Activated T-helper 17 cell treated with anti-CD3 and anti-CD28 coated beads, Interleukin-2, amount 50 U/mL, for 72 hours (primary cell): Measurements from ENCODE around the gene SRCAP. TPM values are rescaled to one million over a fixed set of nuclear protein-coding genes. Genes with fewer than 3 reads are reported as not detected.

ENCODE experiments used
- ATAC-seq: fragments of 150-1000 bp; cut with Tn5 transposase; replicated peaks from 2 replicates; pipeline ENCODE4 v1.10.0; 2021; ENCODE audit warnings: mild to moderate bottlenecking, moderate library complexity
- H3K27ac Mint-ChIP-seq: one replicate; pipeline ENCODE4 v1.8.0; 2022; ENCODE audit warnings: mixed read lengths
- H3K27me3 Mint-ChIP-seq: one replicate; pipeline ENCODE4 v1.8.0; 2022; ENCODE audit warnings: mixed read lengths
- H3K36me3 Mint-ChIP-seq: one replicate; pipeline ENCODE4 v1.8.0; 2022; ENCODE audit warnings: low read depth, mild to moderate bottlenecking, mixed read lengths
- H3K4me1 Mint-ChIP-seq: one replicate; pipeline ENCODE4 v1.8.0; 2022; ENCODE audit warnings: mixed read lengths
- H3K4me3 Mint-ChIP-seq: one replicate; pipeline ENCODE4 v1.8.0; 2022; ENCODE audit warnings: mild to moderate bottlenecking, mixed read lengths
- H3K9me3 Mint-ChIP-seq: one replicate; pipeline ENCODE4 v1.8.0; 2022; ENCODE audit warnings: mixed read lengths
- total RNA-seq, 2 donors: library from RNA; stranded (reverse); gene quantifications; one replicate each; pipeline ENCODE4 v1.2.3, GENCODE V29; 2022

The SRCAP gene
- total RNA-seq, 2 donors from 2014 or later: 63.6 to 86.7 TPM

DNA sequence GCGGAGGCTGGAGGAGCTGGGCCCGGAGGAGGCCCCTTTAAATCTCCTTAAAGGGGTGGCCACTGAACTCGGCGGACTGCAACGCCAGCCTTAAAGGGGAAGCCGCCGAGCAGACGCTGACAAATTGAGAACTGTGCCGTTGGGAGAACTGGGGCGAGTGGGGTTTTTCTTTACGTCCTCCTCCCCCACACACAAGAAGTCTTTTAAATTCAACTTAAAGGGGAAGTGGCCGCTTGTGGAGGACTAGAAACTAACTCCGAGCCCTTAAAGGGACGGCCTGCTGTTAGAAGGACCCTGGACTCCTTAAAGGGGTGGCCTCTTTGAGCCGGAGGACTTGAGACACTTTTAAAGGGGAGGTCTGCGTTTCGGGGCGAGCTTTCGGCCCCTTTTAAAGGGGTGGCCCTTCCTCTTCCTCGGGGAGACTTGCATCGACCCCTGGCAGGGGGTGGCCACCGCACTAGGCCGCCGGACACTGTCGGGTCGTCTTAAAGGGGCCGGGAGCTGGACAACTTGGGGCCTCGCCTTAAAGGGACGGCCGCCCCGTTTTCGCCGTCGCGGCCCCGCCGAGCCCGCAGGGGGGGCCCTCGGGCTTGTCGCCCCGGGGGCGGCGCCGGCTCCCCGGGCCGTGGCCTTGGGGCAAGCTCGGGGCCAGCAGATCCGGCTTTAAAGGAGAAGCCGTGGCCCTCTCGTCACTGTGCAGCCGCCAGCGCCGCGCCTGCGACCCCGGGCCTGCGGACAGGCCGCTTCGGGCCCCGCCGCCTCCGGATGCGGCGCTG lies 40.1 kb upstream of the SRCAP start:
- peaks cover 89% of the 10 kb centered on the region for H3K36me3 Mint-ChIP-seq
- H3K9me3 Mint-ChIP-seq: no peaks in the 10 kb centered on the region
- peak overlapping the region; percentile 99 for H3K27ac Mint-ChIP-seq
- no peaks in the 10 kb centered on the region for H3K27me3 Mint-ChIP-seq
- peaks cover 27% of the 10 kb centered on the region for H3K4me1 Mint-ChIP-seq
- peak; percentile 18 for ATAC-seq
- peak overlapping the region; percentile 89 for H3K4me3 Mint-ChIP-seq

GRCh38 chr16:30659507-30660423 lies 39.2 kb upstream of the SRCAP start:
- Mint-ChIP-seq H3K27me3 (no peaks in the 10 kb centered on the region), H3K36me3 (peaks cover 86% of the 10 kb centered on the region), H3K4me1 (peaks cover 27% of the 10 kb centered on the region), H3K27ac (peak overlapping the region; percentile 90), H3K9me3 (no peaks in the 10 kb centered on the region), H3K4me3 (peak overlapping the region; percentile 89)
- ATAC-seq: no peak

- Mint-ChIP-seq H3K27me3 (no peaks in the 10 kb centered on the region), H3K4me1 (peaks cover 27% of the 10 kb centered on the region), H3K36me3 (peaks cover 86% of the 10 kb centered on the region), H3K4me3 (peak overlapping the region; percentile 89), H3K9me3 (no peaks in the 10 kb centered on the region), H3K27ac (peak overlapping the region; percentile 90)
- peak; percentile 33 for ATAC-seq
Measured at GRCh38 chr16:30660424-30661261, 38.3 kb upstream of the SRCAP start.

DNA sequence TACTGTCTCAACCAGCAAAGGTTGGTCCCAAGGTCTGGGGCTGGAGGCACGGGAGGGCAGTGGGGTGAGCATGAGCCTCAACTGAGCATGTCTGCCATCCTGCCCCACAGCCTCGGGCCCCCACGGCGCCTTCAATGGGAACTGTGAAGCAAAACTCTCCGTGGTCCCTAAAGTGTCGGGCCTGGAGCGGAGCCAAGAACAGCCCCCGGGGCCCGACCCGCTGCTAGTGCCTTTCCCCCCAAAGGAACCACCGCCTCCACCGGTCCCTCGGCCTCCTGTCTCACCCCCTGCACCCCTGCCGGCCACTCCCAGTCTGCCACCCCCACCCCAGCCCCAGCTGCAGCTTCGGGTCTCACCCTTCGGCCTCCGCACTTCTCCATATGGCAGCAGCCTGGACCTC lies 36.5 kb upstream of the SRCAP start:
- no peak for ATAC-seq
- Mint-ChIP-seq H3K36me3 (peaks cover 86% of the 10 kb centered on the region), H3K9me3 (no peaks in the 10 kb centered on the region), H3K4me3 (peak overlapping the region; percentile 89), H3K4me1 (peaks cover 27% of the 10 kb centered on the region), H3K27me3 (no peaks in the 10 kb centered on the region), H3K27ac (no peak overlapping the region)

DNA sequence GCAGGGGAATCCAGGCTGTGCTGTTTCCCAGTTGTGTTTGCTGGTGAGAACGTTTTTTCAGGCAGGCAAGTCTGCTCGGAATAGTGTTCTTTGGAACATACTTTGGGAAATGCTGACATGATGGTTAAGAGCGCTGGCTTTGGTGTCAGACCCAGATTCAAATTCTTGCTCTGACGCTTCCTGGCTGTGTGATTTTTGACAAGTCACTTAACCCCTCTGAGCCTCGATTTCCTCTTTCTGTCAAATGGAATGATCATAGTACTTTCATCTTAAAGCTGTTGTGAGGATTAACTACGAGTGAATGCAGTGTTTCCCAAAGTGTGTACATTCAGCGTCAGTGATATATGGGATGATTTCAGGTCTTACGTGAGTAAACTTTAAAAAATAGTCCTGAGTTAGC lies 35.9 kb upstream of the SRCAP start:
- Mint-ChIP-seq H3K4me3 (peak overlapping the region; percentile 89), H3K9me3 (no peaks in the 10 kb centered on the region), H3K36me3 (peaks cover 88% of the 10 kb centered on the region), H3K27me3 (no peaks in the 10 kb centered on the region), H3K4me1 (peaks cover 31% of the 10 kb centered on the region), H3K27ac (peak overlapping the region; percentile 90)
- no peak for ATAC-seq

- Mint-ChIP-seq H3K9me3 (no peaks in the 10 kb centered on the region), H3K4me3 (peak overlapping the region; percentile 89), H3K27me3 (no peaks in the 10 kb centered on the region), H3K27ac (peak overlapping the region; percentile 90), H3K36me3 (peaks cover 84% of the 10 kb centered on the region), H3K4me1 (peaks cover 32% of the 10 kb centered on the region)
- no peak for ATAC-seq
Measured at GRCh38 chr16:30663820-30664219, 35.2 kb upstream of the SRCAP start.

- no peak overlapping the region for H3K27ac Mint-ChIP-seq
- H3K27me3 Mint-ChIP-seq: no peaks in the 10 kb centered on the region
- ATAC-seq: no peak
- no peaks in the 10 kb centered on the region for H3K9me3 Mint-ChIP-seq
- peaks cover 32% of the 10 kb centered on the region for H3K4me1 Mint-ChIP-seq
- H3K4me3 Mint-ChIP-seq: no peak overlapping the region
- peaks cover 87% of the 10 kb centered on the region for H3K36me3 Mint-ChIP-seq
Measured at GRCh38 chr16:30664616-30665109, 34.3 kb upstream of the SRCAP start.

GRCh38 chr16:30665155-30665829 lies 33.7 kb upstream of the SRCAP start:
- Mint-ChIP-seq H3K9me3 (no peaks in the 10 kb centered on the region), H3K27ac (no peak overlapping the region), H3K4me3 (no peak overlapping the region), H3K27me3 (no peaks in the 10 kb centered on the region), H3K36me3 (peaks cover 91% of the 10 kb centered on the region), H3K4me1 (peaks cover 32% of the 10 kb centered on the region)
- ATAC-seq: no peak

DNA sequence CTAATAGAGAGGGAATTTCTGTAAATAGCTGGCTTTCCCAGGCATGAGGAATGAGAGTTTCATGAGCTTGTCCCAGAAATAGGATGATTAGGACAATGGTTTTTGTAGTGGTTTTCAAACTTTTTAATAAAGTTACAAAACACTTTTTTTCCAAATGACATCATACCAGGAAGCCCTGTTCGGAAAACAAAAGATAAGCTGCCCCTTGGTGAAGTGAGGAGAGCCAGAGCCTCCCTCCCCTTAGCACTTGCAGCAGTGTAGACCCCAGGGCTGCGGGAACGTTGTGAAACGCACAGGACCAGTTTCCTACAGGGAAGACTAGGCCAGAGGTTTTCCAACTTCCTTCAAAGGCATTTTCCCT lies 33.2 kb upstream of the SRCAP start:
- no peaks in the 10 kb centered on the region for H3K27me3 Mint-ChIP-seq
- no peak overlapping the region for H3K27ac Mint-ChIP-seq
- ATAC-seq: no peak
- no peak overlapping the region for H3K4me3 Mint-ChIP-seq
- H3K4me1 Mint-ChIP-seq: peaks cover 29% of the 10 kb centered on the region
- peaks cover 91% of the 10 kb centered on the region for H3K36me3 Mint-ChIP-seq
- no peaks in the 10 kb centered on the region for H3K9me3 Mint-ChIP-seq

DNA sequence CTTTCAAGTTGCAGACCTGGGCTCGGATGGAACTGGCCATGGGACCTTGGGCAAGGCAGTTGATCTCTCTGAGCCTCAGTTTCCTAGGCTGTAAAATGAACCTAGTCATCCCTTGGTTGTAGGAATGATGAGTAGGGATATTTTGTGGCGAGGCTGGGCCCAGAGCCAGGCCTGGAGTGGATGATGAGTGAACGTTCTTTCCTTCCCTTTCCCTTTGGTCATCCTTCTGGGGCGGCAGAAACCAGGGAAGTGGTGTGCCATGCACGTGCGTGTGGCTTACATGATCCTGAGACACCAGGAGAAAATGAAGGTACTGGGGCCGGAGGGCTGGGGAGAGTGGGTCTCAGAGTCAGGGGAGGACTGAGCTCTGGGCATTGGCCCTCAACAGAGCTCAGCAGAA lies 32.3 kb upstream of the SRCAP start:
- no peak for ATAC-seq

DNA sequence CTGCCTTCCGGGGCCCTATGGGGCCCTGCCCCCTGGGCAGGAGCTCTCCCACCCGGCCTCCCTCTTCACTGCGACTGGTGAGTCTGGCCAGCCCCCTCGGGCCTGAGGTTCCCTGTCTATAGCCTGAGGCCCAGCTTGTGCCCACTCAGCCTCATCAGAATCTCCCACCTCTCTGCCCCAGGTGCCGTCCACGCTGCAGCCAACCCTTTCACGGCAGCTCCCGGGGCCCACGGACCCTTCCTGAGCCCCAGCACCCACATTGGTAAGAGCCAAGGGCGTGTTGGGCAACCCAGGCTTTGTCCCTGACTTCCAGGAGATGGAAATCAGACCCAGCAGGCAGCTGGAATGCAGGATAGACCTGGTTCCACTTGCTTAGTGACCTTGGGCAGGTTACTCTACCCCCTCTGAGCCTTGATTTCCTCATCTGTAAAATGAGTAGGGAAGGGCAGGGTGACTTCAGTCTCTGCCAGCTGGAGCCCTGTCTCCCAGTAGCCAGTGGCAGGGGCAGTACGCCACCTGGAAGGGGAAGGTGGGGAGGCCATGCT lies 31.5 kb upstream of the SRCAP start:
- ATAC-seq: no peak
- H3K27me3 Mint-ChIP-seq: no peaks in the 10 kb centered on the region
- H3K4me1 Mint-ChIP-seq: peaks cover 17% of the 10 kb centered on the region
- no peak overlapping the region for H3K4me3 Mint-ChIP-seq
- H3K36me3 Mint-ChIP-seq: peaks cover 80% of the 10 kb centered on the region
- H3K27ac Mint-ChIP-seq: peak overlapping the region; percentile 29
- no peaks in the 10 kb centered on the region for H3K9me3 Mint-ChIP-seq

More for the DNA sequence above, 32.3 kb upstream of the SRCAP start:
- Mint-ChIP-seq H3K27ac (no peak overlapping the region), H3K27me3 (no peaks in the 10 kb centered on the region), H3K36me3 (peaks cover 87% of the 10 kb centered on the region), H3K4me1 (peaks cover 20% of the 10 kb centered on the region), H3K9me3 (no peaks in the 10 kb centered on the region), H3K4me3 (no peak overlapping the region)

DNA sequence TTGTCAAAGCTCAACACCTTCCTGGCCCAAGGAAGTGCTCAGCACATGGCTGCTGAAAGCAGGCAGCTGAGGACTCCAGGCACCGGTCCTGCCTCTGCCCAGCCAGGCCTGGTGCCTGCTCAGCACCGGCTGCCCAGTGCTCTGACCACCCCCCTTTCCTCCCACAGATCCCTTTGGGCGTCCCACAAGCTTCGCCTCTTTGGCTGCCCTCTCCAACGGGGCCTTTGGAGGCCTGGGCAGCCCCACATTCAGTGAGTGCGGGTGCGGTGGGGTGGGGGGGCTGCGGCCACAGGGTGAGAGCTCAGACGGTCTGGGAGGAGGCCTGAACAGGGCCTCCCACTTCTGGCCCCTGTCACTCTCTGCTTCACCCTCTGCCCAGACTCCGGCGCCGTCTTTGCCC lies 30.6 kb upstream of the SRCAP start:
- peaks cover 70% of the 10 kb centered on the region for H3K36me3 Mint-ChIP-seq
- no peak overlapping the region for H3K4me3 Mint-ChIP-seq
- ATAC-seq: no peak

GRCh38 chr16:30669026-30669902 lies 29.7 kb upstream of the SRCAP start:
- Mint-ChIP-seq H3K4me3 (no peak overlapping the region), H3K27ac (no peak overlapping the region)
- no peak for ATAC-seq

More for the DNA sequence above, 30.6 kb upstream of the SRCAP start:
- Mint-ChIP-seq H3K4me1 (peaks cover 11% of the 10 kb centered on the region), H3K27ac (peak overlapping the region; percentile 29), H3K9me3 (no peaks in the 10 kb centered on the region), H3K27me3 (no peaks in the 10 kb centered on the region)

More at GRCh38 chr16:30669026-30669902, 29.7 kb upstream of the SRCAP start:
- Mint-ChIP-seq H3K9me3 (no peaks in the 10 kb centered on the region), H3K27me3 (no peaks in the 10 kb centered on the region), H3K4me1 (peaks cover 6% of the 10 kb centered on the region), H3K36me3 (peaks cover 62% of the 10 kb centered on the region)
